Islet of Langerhans (tissue), 1 donor: ENCODE measurements around the gene SLA2.
A peak's percentile ranks its signal among the peaks of the same experiment; 100 is the strongest.

Experiments
- FAIRE-seq: peaks from one replicate; lab custom pipeline; 2011; peaks lifted over from hg19 to GRCh38; lab: Jason Lieb, UNC

The SLA2 gene

DNA sequence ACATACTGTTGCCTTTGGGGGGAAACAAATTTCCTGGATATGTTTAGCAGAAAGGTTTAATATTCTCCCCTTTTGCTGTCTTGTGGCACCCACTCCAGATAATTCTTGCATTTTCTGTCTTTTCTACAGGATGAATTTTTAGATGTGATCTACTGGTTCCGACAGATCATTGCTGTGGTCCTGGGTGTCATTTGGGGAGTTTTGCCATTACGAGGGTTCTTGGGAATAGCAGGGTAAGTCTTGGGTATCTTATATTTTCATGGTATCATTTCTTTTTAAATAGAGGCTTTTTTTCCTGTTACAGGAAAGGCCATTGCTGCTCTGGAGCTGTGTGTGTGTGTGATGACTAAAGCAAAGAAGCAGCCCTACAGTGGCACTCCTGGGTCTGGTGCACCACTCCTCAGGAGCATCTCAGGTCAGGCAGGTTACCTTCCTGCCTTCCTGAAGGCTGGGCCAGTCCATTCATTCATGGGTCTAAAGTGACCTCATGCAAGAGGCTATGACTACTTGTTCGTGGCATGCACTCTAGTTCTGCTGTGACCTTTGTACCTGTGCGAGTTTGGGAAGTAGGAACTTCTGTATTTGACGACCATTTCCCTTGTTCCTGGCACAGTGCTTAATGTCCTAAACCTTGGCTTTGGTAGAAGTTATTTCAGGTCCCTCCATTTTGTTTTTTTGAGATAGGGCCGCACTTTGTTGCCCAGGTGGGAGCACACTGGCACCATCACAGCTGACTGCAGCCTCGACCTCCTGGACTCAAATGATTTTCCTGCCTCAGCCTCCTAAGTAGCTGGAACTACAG lies 38.2 kb downstream of the SLA2 start:
- FAIRE-seq = no peak

DNA sequence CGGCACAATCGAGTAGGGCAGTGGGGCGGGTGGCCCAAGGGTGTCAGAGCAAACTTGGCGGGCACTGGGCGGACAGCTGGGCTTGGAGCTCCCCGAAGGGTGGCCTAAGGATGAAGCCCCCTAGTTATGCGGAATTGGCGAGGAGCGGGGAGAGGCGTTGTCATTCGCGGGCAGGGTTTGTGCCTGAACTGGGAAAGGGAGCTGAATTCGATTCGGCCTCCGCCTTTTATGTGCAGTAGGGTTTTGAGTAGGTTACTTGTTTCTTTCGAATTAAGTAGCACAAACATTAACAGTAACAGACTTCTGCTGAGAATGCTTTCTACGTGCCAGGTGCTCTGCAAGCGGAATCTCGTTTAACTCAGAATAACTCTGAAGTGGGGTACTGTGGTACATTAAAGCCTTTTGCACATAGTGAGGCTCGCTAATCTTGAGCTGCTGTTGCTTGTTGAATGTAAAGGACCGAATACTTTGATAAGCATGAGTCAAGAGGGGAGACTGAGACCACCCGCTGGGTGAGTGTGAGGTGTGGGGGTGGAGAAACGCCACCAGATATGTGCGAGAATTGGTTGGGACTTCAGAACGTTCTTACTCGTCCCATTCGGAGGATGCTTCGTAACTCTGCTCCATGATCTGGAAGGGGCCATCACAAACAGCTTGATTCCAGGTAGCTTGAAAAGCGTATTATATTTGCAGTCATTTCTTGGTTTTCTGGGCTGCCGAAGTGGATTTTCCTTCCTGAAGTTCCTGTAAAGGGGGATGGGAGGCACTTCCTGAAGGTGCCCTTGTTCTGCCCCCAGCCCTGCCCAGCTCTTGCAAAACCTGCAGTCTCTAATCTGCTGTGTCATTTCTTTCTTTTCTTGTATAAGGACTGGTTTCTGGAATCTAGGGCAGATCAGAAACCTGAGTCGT lies 39.6 kb downstream of the SLA2 start:
- no peak for FAIRE-seq

DNA sequence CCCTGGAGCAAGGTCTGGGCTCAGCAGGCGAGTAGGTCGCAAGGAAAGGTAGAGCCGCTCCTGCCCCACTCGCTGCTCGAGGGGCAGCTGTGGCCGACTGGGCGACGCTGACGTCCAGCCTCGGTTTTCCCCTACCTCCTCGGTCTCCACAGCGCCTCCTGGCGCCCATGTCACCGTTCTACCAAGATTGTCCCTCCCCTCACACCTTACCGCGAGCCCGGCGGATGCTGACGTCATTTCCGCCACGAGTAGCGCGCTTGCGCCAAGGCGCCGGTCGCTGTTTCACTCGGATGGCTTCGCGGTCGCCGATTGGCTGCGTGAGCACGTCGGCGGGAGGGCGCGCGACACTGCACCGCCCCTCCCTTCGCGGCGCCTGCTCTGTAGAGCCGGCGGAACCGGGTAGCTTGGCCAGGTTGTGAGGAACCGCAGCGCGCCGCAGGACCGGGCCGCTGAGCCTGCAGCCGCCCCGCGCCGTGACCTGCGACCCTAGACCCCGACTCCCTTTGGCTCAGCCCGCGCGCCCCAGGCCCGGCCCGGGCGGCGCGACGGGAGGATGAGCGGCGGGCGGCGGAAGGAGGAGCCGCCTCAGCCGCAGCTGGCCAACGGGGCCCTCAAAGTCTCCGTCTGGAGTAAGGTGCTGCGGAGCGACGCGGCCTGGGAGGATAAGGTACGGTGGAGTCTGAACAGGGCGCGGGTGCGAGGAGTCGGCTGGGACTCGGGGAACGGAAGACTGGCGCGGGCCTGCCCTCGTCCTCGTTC lies 40.4 kb downstream of the SLA2 start, which contains the start of gene RAB5IF:
RAB5IF (plus strand) TSS at position 381 of the 759 bp plus-strand sequence; CDS start at position 554, 173 bp downstream.
- peak; percentile 74 for FAIRE-seq

DNA sequence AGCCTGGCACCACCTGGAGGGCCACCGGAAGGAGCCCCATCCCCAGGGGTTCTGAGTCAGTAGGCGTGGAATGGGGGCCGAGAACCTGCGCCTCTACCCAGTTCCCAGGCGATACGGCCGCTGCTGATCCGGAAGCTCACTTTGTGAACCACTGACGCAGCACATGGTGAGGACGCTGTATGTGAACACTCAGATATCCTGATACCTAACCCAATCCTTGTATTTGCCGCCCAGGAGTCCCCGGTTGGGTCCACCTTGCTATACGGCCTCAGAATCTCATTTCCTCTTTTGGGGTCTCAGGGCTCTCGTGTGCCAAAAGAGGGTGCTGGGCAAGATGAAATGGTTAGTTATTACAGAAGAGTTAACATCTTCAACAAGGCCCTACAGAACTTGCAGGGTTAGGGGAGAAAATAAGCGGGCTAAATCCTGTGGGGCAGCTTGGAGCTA lies 41.0 kb downstream of the SLA2 start:
- no peak for FAIRE-seq

DNA sequence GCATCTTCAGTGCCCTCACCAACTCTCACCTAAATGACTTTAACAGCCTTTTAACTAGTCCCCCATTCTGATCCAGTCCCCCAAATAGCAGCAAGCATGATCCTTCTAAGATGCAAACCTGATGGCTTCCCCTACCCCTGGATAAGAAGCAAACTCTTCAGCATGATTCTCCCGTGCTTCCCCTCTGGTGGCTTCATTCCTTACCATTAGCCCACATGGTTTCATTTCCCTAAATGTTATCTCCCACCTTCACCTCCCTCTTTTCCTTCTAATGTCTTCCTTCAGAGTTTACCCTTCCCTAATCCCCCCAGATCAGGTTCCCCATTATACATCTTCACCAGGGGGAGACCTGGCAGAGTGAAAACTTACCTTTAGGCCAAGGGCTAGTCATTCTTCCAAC lies 44.5 kb downstream of the SLA2 start:
- no peak for FAIRE-seq

DNA sequence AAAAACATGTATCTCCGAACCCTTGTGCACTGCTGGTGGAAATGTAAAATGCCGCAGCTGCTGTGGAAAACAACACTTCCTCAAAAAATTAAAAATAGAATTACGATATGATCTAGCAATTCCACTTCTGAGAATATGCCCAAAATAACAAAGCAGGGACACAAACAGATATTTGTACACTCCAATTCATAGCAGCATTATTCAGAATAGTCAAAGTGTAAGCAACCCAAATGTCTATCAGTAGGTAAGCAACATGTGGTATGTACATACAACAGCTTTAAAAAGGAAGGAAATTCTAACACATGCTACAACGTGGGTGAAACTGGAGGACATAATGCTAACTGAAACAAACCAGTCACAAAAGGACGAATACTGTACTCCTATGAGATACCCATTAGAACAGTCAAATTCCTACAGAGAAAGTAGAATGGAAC lies 46.1 kb downstream of the SLA2 start:
- no peak for FAIRE-seq

DNA sequence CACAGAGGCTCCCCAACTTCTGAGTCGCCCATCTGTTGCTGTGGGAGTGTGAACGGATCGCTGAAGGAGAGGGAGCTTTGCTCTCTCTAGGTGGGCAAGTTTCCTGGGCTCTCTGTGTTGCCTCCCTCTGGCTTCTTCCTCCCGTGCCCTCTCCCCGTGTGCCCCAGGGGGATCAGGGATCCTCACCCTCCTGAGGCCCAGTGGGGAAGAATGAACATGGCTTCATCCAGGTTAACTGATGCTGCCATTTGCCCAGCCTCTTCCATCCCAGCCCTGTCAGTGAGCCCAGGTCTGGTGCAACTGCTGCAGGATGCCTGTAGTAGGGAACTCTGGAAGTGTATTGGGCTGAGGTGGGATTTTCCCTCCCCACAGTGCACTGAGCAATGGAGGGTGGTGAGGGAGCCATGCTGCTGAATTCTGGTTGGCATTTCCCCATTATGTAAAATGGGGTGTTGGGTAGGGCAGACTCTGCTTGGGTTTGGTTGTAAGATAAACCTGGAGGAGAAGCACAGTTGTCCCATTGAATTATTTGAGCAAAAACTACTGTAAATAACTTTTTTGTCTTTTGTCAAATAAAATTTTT lies 52.6 kb downstream of the SLA2 start:
- no peak for FAIRE-seq

DNA sequence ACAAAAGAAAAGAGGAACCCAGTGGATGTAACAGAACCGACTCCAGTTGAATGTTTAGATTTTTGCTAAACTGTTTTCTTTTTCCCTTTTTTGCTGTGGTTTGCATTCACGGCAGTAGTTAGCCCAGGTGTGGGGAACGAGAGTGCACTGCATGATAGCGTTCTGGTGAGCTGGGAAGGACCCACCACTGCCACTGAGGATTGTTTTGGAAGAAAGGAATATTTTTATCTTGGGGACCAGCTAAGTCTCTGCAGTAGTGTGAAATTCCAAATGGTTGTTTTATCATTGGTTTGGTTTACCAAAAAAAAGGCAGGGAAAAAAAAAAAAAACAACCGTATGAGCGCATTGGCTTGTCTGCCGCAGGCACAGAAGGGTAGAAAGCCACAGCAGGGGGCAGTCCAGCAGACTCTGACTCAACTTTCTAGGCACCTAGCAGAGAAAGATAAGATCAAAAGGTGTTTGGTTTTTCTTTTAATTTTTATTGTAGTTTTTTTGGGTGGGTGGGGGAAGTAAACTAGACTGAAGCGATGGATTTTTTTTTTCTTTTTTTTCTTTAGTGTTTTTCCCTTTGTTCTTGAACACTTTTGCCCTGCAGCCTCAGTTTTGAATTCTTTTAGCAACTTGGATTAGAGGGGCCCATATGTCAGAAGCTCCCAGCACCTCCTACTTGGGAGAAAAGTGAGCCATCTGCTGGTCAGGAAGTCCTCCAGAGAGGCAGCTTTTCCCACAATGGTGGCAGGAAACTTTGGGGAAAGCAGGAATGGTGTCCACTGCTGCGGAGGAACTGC lies 53.9 kb downstream of the SLA2 start:
- no peak for FAIRE-seq

DNA sequence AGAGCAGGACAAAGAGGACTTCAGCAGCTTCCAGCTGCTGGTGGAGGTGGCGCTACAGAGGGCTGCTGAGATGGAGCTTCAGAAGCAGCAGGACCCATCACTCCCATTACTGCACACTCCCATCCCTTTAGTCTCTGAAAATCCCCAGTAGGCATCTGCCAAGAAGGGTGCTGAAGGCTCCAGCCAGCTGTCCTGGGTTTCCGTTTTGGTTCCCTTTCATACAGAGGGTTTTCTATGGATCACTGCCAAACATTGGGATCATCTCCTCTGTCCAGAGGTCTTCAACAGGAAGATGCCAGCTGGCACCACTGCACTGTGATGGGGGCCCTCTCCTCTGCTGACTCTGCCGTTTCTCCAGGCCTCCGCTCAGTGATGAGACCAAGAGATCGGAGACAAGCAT lies 54.7 kb downstream of the SLA2 start:
- FAIRE-seq = no peak

DNA sequence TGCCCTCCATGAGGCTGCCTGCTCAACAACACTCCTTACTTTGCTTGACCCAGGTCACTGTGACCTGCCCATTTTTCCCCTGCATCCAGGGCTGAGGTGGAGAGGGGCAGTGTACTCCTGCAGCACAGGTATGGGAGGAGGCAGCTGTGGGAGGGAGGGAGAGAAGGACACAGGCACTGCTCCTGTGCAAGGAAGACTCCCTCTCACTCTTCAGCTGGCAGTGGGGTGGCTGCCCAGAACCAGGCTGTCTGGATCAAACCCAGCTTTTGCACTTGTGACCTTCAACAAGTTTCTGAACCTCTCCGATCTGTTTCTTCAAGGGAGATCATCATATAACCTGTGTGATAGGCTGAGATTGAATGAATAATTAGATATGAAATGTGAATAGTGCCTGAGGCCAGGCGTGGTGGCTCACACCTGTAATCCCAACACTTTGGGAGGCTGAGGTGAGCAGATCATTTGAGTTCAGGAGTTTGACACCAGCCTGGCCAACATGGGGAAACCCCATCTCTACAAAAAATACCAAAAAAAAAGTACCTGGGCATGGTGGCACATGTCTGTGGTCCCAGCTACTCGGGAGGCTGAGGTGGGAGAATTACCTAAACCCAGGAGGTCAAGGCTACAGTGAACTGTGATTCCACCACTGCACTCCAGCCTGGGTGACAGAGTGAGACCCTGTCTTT lies 58.5 kb downstream of the SLA2 start:
- FAIRE-seq = no peak

DNA sequence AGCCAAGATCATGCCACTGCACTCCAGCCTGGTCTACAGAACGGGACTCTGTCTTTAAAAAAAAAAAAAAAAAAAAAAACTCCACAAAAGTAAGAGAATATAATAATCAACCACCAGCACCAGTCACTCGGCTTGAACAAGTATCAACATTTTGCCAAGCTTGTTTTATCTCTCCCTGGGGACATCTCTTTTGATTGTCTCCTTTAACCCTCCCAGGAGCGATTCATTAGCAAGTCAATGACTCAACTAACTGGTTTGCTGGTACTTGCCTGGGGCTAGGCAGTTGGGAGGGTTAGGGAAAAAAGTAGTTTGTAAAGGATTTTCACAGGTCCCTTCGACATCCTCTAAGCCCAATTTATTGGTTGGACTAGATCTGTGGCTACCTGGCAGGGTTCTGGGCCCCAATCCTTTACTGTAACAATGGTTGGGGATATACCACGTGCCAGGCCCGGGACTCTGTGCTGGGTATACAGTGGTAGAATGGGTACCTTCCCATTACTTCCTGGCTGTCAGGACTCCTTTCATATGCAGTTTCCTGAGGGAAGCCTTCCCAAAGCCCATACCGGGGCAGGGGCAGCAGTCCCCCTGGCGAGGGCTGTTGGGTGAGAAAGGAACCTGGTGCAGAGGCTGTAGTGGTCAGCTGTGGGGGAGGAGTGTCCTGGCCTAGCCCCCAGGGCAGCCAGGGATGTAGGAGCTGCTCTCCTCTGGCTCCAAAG lies 60.4 kb downstream of the SLA2 start:
- no peak for FAIRE-seq

DNA sequence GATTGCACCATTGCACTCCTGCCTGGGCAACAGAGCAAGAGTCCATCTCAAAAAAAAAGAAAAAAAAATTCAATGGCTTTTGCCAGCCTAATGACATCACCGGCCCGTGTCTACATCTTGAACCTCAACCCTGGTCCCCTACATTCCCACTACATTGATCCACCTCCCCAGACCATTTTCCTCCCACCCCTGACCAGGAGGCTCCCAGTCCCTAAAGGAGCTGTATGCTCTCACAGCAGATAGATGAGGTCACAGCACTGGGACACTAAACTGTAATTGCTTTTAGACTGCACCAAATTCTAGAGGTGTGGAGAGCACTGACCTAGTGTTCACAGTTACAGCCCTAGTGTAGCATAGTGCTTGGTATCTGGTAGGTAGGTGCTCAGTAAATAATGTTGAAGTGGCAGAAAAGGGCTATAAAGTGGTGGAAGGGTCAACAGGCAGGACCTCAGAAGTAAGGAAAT lies 61.9 kb downstream of the SLA2 start:
- no peak for FAIRE-seq

DNA sequence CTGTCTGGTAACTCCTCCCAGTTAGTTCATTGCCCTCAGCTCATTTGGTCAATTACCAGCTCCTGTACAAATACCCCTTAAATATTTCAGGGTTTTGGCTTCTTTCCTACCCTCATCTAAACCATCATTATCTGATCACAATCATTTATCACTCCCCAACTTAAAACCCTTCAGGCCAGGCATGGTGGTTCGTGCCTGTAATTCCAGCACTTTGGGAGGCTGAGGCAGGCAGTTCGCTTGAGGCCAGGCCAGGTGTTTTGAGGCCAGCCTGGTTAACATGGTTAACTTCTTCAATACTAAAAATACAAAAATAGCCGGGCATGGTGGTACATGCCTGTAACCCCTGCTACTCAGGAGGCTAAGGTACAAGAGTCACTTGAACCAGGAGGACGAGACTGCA lies 63.2 kb downstream of the SLA2 start:
- FAIRE-seq = no peak

DNA sequence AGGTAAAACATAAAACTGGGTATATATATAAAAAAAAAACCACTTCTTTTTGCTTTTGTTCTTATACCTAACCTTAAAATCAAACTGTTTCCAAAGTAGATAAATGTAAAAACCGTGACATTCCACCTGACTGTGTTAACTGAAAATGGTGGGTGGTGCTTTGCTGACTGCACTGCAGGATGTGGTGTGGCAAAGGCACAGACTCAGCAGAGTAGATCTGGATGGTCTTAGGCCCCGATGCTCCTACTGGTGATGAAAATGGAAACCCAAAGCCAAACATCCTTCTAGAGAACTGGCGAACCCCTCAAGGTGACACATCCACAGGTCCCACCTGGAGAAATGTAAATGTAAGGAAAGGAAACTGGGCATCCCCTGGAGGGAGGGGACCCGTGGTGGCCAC lies 63.7 kb downstream of the SLA2 start:
- no peak for FAIRE-seq

DNA sequence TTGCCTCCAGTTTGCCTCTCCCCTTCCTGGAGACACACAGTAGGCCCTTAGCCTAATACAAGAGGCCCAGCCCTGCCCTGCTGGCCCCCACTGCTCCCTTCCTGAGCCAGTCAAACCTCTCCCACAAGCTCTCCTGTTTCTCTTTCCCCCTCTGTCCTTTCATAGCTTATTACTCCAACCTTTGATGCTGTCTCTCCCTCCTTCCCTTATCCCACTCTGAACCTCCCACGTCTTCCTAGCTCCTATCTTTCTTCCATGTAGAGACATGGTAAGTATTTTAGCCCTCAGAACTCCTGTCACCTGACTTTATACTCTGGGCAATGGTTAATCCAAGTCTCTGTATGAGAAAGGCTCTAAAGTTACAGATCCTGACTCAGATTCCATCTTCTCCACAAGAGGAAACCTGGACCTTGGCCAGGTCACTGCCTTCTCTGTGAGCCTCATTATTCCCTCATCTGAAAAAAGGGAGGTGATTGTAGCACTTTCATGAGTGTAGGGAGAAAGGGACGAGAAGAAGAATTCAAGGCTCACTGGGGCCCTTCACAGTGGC lies 65.9 kb downstream of the SLA2 start:
- FAIRE-seq = no peak

DNA sequence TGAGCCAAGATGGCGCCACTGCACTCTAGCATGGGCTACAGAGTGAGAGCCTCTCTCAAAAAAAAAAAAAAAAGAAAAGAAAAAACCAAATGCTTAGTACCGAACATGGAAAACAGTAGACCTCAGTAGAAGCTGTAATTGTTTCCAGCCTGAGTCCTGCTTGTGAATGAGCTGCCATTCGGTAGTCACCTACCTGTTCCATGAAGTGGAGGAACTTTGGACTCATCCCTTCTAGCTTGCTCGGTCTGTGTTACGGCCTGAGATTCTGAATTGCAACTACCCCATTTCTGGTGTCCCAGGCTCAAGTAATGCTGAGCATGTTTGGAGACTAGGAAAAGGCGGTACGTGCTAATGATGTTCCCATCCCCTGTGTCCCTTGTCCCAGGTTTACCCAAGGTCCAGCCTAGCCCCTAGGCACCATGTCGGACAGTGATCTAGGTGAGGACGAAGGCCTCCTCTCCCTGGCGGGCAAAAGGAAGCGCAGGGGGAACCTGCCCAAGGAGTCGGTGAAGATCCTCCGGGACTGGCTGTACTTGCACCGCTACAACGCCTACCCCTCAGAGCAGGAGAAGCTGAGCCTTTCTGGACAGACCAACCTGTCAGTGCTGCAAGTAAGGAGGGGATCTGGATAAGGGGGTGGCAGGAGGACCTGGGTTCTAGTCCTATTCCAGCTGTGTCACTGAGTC lies 67.5 kb downstream of the SLA2 start:
- FAIRE-seq = no peak

DNA sequence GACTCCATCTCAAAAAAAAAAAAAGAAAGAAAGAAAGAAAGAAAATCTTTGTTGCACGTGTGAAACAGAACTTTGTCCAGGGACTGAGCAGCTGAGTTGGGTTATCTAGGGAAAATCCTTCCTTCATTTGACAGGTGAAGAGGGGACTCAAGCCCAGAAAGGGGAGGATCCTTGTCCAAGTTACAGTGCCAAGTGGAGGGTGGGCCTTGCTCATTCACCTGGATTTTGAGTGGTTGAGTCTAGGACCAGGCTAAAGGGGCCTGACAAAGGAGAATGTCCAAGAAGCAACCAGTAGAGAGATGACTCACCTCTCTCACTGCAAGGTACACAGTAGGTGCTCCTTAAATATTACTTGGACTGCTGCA lies 69.9 kb downstream of the SLA2 start:
- no peak for FAIRE-seq

DNA sequence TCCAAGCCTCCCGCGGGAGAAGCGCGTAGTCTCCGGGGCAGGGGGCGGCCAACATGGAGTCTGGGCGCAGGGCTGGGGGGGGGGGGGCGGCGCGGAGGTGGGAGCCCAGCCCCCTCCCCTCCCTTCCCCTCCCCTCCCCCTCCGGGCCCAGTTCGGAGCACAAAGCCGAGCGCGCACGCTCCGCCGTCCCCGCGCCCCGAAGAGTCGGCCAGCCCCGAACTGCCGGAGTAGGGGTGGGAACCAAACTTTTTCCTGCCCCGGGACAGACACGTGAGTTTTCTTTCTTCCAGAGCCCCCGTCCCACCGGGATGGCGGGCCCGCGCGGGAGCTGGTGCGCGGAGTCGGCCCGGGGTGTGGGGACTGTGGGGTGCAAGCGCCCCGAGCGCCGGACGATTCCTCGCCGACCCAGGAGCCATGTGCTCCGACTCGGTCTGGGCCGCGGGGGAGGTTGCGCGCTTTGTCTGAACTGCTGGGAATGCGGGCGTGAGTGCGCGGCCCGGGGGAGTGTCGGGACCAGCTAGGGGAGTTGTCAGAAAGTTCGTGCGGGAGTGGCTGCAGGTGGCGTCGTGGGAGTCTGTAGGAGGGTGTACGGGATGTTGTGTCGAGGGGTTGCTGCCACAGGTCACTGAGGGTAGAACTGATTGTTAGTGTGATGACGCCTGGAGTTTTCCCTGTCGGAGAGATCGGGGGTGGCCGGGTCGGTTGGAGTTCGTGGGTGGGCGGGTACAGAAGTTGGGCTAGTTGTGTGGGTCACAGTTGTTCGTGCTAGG lies 71.4 kb downstream of the SLA2 start:
- no peak for FAIRE-seq
